NCI-H2107 treated with DMSO at 0.1 percent for 48 hours (cell line): ENCODE measurements around the gene LRRC8E.
A peak's percentile ranks its signal among the peaks of the same experiment; 100 is the strongest.
"Not testable (repeated sequence)": the region's sequence is repeated elsewhere in the genome, so short reads cannot be mapped to it uniquely, and the experiment has no call there.

Experiments used
- DNase-seq: peaks from one replicate; lab custom pipeline; 2025; ENCODE audit not compliant: unreplicated experiment; lab: John Stamatoyannopoulos, UW

The LRRC8E gene

DNA sequence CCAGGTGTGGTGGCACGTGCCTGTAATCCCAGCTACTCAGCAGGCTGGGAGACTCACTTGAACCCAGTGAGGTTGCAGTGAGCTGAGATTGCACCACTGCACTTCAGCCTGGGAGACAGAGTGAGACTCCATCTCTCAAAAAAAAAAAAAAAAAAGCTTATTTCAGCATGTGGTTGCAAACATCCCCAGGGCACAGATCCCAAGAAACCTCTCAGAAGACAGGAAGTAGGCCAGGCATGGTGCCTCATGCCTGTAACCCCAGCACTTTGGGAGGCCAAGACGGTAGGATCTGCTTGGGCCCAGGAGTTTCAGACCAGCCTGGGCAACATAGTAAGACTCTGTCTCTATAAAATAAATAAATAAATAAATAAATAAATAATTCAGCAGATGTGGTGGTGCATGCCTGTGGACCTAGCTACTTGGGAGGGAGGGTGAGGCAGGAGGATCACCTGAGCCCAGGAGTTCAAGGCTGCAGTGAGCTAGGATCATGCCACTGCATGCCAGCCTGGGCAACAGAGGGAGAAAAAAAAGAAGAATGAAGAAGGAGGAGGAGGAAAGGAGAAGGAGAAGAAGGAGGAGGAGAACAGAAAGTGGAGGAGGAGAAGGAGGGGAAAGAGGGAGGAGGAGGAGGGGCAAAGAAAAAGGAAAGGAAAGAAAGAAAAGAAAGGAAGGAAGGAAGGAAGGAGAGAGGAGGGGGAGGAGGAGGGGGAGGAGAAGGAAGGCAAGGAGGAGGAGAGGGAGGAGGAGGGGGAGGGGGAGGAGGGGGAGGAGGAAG lies 4.3 kb upstream of the LRRC8E start:
- no peak for DNase-seq

DNA sequence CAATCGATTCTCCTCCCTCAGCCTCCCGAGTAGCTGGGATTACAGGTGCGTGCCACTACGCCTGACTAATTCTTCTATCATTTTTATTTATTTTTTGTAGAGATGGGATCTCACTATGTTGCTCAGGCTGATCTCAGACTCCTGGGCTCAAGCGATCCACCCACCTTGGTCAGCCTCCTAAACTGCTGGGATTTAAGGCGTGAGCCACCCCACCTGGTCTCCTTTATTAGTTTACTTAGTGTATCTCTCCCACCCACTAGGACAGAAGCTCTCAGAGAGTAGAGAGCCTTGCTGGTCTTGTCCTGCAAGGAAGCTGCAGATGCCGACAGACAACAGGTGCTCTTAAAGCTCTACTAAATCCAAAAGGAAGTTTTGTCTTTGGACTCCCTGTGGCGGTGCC lies 2.5 kb upstream of the LRRC8E start:
- no peak for DNase-seq

DNA sequence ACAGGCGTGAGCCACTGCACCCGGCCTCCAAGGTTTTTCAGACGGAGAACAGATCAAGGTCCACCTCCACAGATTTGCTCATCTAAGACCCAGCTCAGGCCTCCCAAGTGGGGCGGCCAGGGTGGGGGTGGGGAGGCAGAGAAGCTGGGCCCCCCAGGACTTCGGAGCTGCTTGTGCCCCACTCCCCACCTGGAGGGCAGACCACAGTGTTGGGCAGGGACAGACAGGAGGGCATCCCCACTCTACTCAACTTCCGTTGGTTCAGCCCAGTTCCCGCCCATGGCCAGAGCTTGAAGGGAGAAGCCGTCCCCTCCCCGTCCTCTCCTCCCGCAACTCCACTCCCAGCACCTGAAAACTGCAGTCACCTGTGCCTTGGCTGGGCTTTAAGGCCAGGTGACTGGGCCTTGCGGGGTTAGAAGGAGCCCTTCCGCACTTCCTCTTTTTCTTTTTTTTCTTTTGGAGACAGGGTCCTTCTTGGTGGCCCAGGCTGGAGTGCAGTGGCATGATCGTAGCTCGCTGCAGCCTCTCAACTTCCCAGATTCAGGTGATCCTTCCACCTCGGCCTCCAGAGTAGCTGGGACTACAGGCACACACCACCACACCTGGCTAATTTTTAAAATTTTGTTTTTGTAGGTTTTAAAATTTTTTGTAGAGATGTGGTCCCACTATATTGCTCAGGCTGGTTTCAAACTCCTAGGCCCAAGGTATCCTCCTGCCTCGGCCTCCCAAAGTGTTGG lies 734 bp upstream of the LRRC8E start:
- no peak for DNase-seq

DNA sequence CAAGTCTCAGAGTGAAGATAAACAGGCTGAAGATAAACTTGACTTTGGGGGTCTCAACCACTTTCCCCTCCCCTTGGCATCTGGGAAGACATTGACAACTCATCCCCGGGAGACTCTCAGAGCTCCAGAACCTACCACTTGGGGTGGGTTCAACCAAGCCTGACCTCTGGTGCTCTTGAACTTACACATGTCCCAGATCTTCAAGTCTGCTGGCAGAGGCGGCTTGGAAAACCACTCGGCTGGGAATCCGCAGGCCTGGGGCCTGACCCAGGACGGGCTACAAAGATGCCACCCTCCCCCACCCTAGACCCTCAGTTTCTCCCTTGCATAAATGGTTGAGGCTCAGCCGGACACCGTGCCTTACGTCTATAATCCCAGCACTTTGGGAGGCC lies 512 bp downstream of the LRRC8E start:
- no peak for DNase-seq

DNA sequence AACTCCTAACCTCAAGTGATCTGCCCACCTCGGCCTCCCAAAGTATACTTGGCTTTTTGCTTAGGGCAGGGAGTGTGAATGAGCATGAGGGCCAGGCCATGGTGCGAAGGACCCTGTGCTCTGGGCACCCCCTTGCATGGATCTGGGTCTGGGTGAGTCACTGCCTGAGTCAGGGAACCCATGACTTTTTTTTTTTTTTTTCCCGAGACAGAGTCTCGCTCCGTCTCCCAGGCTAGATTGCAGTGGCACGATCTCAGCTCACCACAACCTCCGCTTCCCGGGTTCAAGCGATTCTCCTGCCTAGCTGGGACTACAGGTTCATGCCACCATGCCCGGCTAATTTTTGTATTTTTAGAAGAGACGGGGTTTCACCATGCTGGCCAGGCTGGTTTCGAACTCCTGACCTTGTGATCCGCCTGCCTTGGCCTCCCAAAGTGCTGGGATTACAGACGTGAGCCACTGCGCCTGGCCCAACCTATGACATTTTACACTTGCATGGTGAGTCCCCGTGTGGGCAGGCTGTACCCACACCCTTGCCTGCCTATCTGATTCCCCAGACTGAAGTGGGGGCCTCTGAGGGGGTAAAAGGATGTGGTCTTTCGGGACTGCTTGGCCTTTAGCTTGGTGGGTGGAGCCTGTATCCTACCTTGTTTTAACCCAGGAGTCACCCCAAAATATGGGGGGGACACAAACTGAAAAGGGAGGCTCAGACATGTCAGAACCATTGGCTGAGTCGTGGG lies 5.2 kb downstream of the LRRC8E start:
- not testable (repeated sequence) for DNase-seq

DNA sequence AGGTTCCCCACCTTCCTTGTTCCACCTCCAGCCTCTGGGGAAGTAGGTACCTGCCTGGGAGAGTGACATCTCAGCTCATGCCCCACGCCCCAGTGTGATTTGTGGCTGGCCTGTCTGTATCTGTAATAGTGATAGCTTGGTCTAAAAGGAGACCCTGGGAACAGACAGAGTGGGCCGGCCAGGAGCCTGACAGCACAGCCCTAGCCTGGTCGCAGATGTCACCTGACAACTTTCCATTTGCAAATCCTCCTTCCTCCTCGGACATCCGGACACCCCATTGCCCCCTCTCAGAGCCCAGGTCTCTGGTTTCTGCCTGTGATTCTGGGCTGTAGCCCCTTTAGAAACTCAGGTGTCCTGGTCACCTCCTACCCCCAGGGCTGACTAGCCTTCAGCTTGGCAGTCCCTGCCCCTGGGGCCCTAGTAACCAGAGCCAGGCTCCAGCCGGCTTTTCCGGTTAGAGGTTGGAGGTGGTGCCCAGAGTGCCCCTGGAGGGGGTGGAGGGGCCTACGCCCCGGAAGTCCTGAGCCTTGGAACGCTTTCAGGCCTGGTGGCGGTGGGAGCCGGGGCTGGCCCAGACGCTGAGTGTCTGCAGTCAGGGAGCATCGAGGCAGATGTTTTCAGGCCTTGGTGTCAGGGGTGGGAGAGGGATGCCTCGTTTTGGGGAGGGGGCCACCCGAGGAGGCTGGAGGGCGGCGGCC lies 6.5 kb downstream of the LRRC8E start:
- no peak for DNase-seq

DNA sequence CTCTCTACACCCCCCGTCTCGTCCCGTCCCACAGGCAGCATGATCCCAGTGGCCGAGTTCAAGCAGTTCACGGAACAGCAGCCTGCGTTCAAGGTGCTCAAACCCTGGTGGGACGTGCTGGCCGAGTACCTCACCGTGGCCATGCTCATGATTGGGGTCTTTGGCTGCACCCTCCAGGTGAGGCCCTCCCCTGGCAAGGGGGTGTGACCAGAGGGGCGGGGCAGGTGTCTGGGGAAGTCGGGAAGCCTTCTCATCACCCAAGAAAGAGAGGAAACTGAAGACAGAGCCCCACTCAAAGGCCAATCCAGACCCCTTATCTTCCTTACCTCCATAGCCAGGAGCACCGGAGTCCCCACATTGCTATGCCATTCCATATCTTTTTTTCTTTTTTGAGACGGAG lies 7.3 kb downstream of the LRRC8E start:
- DNase-seq: no peak

DNA sequence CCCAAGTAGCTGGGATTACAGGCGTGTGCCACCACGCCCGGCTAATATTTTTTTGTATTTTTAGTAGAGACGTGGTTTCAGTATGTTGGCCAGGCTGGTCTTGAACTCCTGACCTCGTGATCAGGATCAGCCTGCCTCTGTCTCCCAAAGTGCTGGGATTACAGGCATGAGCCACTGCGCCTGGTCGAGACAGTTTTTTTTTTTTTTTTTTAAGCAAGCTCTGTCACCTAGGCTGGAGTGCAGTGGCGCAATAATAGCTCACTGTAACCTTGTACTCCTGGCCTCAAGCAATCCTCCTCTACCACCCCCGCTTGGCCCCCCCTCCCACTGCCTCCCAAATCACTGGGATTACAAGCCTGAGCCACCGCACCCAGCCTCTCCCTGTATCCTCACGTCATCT lies 9.0 kb downstream of the LRRC8E start:
- no peak for DNase-seq

DNA sequence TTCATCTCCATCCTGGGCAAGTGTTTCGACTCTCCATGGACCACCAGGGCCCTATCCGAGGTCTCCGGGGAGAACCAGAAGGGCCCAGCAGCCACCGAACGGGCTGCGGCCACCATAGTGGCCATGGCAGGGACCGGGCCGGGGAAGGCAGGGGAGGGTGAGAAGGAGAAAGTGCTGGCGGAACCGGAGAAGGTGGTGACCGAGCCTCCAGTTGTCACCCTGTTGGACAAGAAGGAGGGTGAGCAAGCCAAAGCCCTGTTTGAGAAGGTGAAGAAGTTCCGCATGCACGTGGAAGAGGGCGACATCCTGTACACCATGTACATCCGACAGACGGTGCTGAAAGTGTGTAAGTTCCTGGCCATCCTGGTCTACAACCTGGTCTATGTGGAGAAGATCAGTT lies 10.7 kb downstream of the LRRC8E start:
- no peak for DNase-seq

DNA sequence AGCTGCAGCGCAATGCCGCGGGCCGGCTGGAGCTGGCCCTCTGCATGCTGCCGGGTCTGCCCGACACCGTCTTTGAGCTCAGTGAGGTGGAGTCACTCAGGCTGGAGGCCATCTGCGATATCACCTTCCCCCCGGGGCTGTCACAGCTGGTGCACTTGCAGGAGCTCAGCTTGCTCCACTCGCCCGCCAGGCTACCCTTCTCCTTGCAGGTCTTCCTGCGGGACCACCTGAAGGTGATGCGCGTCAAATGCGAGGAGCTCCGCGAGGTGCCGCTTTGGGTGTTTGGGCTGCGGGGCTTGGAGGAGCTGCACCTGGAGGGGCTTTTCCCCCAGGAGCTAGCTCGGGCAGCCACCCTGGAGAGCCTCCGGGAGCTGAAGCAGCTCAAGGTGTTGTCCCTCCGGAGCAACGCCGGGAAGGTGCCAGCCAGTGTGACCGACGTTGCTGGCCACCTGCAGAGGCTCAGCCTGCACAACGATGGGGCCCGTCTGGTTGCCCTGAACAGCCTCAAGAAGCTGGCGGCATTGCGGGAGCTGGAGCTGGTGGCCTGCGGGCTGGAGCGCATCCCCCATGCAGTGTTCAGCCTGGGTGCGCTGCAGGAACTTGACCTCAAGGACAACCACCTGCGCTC lies 11.6 kb downstream of the LRRC8E start:
- no peak for DNase-seq

DNA sequence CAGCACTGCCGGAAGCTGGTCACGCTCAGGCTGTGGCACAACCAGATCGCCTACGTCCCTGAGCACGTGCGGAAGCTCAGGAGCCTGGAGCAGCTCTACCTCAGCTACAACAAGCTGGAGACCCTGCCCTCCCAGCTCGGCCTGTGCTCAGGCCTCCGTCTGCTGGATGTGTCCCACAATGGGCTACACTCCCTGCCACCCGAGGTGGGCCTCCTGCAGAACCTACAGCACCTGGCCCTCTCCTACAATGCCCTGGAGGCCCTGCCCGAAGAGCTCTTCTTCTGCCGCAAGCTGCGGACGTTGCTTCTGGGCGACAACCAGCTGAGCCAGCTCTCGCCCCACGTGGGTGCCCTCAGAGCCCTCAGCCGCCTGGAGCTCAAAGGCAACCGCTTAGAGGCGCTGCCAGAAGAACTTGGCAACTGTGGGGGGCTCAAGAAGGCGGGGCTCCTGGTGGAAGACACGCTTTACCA lies 12.1 kb downstream of the LRRC8E start:
- no peak for DNase-seq

DNA sequence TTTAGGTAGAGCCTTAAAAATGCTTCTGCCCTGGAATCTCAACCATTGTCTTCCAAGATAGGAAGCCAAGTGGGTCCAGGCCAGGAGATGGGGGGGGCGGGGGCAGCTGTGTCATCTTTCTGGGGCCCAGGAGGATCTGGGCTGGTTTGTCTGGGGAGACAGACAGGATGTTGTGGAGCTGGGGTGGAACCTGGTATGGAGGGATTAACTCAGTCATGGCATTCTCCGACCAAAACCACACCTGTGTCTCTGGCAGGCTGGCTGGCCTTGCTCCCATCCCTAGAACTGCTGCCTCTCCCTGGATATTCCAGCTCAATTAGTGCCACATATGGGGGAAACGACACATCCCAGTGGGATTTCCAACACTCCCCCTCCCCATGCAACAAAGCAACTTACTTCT lies 12.6 kb downstream of the LRRC8E start:
- no peak for DNase-seq

DNA sequence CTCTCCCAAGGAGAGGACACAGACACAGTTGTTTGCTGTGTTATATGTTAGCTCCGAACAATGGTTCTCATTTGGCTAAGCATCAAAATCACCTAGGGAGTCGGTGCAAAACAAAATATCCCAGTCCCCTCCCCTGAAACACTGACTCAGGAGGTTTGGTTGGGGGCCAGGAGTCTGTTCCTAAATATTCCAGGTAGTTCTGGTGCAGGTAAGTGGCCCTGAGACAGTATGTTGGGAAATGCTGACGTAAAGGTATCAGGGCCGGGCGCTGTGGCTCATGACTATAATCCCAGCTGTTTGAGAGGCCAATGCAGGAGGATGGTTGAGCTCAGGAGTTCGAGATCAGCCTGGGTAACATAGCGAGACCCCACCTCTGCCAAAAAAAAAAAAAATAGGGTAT lies 13.0 kb downstream of the LRRC8E start:
- DNase-seq: no peak

DNA sequence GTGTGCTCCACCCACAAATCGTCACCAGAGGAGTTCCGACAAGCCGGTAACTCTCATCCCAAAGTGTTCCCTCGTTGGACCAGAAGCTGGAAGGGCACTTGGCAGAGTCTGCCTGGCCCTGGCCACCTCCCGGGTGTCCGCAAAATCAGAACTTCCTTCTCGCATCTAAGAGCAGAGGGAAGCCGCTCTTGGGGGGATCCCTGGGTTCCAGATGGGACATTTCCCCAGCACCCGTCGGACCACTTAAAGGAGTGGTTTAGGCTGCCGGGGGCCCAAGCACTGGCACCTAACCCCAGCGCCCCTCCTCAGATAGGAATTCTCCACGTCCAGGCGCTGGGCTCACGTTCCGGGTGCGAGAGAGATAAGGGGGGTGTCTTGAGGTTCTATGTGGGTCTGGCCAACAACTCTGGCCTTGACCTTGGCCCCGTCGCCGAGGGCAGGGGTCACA lies 14.5 kb downstream of the LRRC8E start:
- no peak for DNase-seq

DNA sequence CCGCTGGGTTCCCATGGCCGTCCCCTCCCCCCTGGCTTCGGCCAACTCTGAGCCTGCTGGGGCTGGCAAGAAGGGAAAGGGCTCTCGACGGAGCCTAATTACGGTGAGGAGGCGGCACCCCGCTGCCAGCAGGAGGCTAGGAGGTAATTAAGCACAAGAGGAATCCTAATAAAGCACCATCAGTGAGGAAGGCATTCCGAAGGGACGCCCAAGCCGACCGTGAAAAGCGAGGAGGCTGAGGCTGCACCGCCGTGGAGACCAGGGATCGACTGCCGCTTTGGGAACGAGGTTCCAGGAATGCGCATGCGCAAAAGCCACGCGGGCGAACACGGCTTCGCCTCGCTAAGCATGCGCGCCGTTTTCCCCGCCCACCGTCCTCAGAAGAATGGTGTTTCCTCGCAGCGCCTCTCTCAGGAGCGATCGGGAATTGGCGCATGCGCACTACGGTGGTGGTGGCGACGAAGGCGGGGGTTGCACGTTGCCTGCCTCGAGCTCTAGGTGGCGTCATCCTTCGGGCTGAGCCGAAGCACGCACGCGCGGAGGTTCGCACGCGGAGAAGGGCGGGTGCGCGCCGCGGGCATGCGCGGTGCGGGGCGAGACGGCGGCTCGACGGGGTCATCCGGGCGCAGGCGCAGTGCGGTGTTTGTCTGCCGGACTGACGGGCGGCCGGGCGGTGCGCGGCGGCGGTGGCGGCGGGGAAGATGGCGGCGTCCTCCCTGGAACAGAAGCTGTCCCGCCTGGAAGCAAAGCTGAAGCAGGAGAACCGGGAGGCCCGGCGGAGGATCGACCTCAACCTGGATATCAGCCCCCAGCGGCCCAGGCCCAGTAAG lies 15.1 kb downstream of the LRRC8E start, which contains the start of gene MAP2K7:
TSS of gene MAP2K7 (plus strand) at position 634 of the 830 bp plus-strand sequence. CDS start at position 702, 68 bp downstream.
- peak; percentile 98 for DNase-seq

DNA sequence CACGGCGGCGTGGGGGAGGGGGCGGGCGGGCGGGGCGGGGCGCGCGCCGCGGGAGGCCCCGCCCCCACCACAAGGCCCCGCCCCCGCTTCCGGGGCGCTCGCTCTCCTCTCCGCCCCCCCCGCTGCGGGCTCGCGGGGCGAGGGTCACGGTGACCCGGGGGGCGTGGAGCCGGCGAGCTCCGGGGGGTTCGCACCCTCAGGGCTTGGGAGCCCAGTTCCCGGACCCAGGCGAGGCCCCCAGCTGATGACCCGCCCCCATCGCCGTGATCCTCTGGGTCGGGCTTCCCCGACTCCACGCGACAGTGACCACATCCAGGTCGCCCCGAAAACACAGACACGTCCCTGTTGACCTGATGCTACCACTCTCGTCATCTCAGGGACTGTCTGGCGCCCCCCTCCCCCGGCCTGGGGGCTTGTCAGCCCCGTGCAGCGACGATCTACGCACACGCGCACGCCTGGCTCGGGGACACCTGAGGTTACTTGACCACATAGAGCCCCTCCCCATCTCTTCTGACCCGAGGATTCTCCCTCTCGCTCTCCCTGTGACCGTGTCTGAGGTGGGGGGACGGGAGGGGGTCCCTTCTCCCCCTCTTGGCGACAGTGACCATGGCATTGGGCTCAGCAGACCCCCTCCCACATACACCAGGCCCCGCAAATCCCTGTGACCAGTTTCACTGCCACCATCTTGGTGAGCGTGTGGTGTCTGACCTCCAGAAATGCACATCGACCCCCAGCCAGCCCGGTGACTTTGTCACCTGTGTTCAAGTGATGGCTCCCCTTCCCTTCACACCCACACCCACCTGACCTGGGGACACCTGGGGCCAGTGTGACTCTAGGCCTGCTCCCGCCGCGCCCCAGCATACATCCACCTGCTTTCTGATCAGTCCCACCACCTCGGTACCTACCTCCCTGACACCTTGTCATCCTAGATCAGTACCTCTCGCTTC lies 16.0 kb downstream of the LRRC8E start:
- no peak for DNase-seq

DNA sequence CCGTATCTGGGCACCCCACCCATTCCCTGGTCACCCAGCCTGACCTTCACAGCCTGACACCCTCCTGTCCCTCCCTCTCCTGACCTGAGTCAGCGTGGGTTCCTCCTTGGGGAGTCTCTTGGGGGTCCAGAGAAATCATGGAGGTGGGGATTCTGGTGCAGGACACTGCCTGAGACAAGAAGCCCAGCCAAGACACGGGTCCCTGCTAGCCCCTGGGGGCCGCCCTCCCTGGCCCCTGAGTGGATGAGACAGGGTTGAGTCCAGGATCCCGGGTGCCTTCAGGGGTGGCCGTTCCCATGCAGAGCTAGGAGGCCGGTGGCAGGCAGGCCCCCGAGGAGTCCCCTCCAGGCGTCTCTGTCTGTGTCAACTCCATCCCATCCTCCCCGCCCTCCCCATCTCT lies 17.0 kb downstream of the LRRC8E start:
- no peak for DNase-seq

DNA sequence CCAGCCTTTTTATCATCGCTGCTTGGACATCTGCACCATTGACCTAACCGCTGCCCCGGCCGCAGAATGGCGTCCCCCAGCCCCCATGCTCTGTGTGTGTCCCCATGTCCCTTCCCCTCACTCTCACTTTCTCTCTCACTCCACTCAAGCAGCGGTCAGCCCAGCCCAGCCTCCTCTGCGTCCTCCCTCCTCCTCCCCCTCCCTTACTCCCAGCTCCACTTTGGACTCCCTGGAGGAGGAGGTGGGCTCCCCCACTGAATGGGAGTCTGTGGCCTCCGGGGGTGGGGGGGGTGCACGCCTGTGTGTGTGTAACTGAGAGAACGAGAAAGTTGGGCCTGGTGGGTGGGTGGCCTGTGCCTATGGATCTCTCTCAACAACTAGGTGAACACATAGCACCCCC lies 17.5 kb downstream of the LRRC8E start:
- DNase-seq: no peak

DNA sequence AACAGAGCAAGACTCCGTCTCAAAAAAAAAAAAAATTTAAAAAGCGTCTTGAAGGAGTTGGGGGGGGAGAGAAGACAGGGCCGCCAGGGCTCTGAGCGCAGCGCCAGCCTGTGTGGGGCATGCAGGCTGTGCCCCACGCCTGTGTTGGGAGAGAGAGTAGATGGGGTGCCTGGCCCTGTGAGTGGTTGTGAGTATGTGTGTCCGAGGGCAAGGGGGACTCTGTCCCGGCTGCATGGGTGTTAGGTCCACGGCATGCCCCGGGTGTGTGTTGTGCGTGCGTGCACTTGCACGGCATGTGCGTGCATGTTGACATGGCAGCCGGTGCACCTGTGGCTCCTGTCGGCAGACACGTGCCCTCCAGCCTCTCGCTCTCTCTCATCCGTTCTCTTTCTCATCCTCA lies 18.8 kb downstream of the LRRC8E start:
- DNase-seq: no peak
